Skeletal muscle tissue (tissue), 4 donors: Measurements from ENCODE around the gene FBLN1. TPM values are rescaled to one million over a fixed set of nuclear protein-coding genes. Genes with fewer than 3 reads are reported as not detected.

Experiments
- H3K27ac ChIP-seq: one replicate; pipeline ENCODE4 v1.7.0; 2013; ENCODE audit warnings: mild to moderate bottlenecking, low read depth, low read length, inconsistent platforms
- H3K27me3 ChIP-seq, 3 donors: one replicate each; pipeline ENCODE4 v1.7.0; 2013; ENCODE audit warnings: low read length in 3 of 3; ENCODE audit not compliant: control insufficient read depth in 3 of 3, insufficient read depth in 3 of 3
- H3K36me3 ChIP-seq, 3 donors: one replicate each; pipeline ENCODE4 v1.7.0; 2013; ENCODE audit warnings: low read length in 3 of 3; ENCODE audit not compliant: control insufficient read depth in 3 of 3, insufficient read depth in 3 of 3
- H3K4me1 ChIP-seq, 3 donors: one replicate each; pipeline ENCODE4 v1.7.0; 2013; ENCODE audit warnings: low read length in 3 of 3, mild to moderate bottlenecking in 3 of 3; ENCODE audit not compliant: control insufficient read depth in 3 of 3, insufficient read depth in 3 of 3
- H3K4me3 ChIP-seq, 3 donors: one replicate each; pipeline ENCODE4 v1.7.0; 2013; ENCODE audit warnings: low read length in 3 of 3
- H3K9ac ChIP-seq, 3 donors: one replicate each; pipeline ENCODE4 v1.7.0; 2013; ENCODE audit warnings: low read length in 3 of 3, mild to moderate bottlenecking in 3 of 3, moderate library complexity in 2 of 3, low read depth in 1 of 3
- H3K9me3 ChIP-seq, 3 donors: one replicate each; pipeline ENCODE4 v1.7.0; 2013; ENCODE audit warnings: low read length in 3 of 3; ENCODE audit not compliant: control insufficient read depth in 3 of 3
- total RNA-seq: library from RNA; depleted of rRNA; stranded (reverse); fragments of >200 nt; gene quantifications from one replicate; pipeline ENCODE4 v1.2.3, GENCODE V29; 2014
- donor health status: Osteomylitis.

Gene FBLN1
- total RNA-seq, 1 donor from 2014 or later = 105 TPM

DNA sequence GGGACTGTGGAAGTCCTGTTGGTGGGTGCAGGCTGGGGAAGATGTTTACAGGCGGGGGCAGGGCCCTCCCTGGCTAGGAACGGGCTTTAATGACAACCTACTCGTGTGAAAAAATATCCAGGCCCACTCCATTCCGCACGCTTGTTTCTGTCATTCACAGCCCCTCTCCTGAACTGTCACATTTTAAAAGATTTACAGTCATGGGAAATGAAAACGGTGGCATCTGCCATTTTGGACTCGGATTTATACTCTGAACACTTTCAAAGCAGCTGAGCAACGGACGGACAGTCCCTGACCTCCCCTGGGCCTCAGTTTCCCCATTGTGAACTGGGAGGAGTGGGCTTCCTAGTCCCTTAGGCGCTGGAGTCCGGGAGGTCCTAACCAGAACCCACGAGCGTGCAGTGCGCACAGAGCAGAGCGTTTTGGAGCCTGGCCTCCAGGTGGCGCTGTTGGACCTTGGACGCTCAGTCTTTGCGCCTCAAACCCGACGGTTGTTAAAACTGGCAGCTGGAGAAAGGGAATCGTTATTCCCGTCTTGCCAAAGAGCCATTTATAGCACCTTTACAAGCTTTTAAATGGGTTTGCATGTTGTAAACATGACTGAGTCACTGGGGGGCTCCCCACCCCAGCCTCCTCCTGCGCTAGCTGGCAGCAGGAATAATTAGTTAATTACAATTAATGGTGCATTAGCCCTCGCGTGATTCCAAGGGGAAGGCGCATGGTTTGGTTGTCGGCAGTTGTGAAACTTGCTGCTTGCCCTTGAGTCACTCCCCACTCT is 75.3 kb downstream of the FBLN1 start:
- Histone ChIP-seq H3K9me3 (no peaks in the 10 kb centered on the region), H3K27ac (no peak overlapping the region), H3K4me1 (peaks cover 0 to 2% (median 2%) of the 10 kb centered on the region in 3 donors), H3K9ac (peak overlapping the region in 1 of 3 donors; percentile 3), H3K4me3 (no peak overlapping the region), H3K27me3 (peaks cover 0 to 17% (median 13%) of the 10 kb centered on the region in 3 donors), H3K36me3 (peaks cover 0 to 2% (median 0%) of the 10 kb centered on the region in 3 donors)

DNA sequence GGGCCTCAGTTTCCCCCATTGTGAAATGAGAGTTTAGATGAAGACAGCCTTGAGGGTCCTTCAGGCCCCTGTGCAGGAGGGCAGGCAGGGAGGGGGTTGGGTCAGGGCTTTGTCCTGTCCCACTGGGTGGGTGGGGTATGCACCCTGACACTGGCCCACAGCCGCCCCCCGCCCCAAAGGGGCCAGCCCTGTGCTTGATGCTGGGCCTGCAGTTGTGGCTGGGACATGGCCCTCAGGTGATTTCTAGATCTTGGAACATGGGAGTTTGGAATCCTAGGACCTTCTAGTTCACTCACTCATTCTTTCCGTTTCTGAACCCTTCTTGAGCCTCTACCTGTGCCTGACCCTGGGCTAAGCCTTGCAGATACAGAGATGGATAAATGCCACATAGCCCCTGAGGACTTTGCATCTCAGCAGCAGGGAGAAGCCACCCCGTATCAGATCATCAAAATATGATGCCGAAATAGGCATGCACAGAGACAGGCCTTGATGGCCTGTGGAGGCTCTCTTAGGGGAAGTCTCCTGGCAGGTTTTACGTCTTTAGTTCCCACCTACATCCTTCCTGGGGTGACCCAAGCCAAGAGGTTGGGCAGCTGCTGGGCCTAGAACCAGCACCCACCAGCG is 76.0 kb downstream of the FBLN1 start:
- H3K27me3 ChIP-seq = peaks cover 0 to 17% (median 13%) of the 10 kb centered on the region in 3 donors
- peaks cover 0 to 2% (median 0%) of the 10 kb centered on the region in 3 donors for H3K36me3 ChIP-seq
- no peaks in the 10 kb centered on the region for H3K9me3 ChIP-seq
- no peak overlapping the region for H3K27ac ChIP-seq
- no peak overlapping the region for H3K4me3 ChIP-seq
- H3K9ac ChIP-seq = no peak overlapping the region
- H3K4me1 ChIP-seq = peaks cover 0 to 2% (median 2%) of the 10 kb centered on the region in 3 donors

DNA sequence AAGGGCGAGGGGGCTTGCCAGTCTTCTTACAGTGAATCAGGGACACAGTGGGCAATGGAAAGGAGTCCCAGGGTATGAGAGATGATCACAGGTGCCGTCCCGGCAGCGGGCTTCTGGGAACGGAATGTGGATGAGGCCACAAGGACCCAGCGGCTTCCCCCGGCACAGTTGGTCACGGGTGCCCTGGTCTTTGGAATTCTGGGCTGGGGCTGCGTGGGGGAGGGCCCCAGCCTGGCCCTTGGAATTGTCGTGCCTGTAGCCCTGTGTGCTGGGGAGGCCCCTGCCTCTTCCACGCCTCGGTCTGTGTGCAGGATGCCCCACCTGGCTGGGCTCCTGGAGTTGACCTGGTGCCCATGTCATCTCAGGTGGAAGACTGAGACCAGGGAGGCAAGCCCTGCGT is 76.6 kb downstream of the FBLN1 start:
- Histone ChIP-seq H3K4me1 (peaks cover 0 to 2% (median 2%) of the 10 kb centered on the region in 3 donors), H3K27me3 (peaks cover 0 to 17% (median 13%) of the 10 kb centered on the region in 3 donors), H3K4me3 (no peak overlapping the region), H3K9ac (no peak overlapping the region), H3K36me3 (peaks cover 0 to 2% (median 0%) of the 10 kb centered on the region in 3 donors), H3K9me3 (no peaks in the 10 kb centered on the region), H3K27ac (no peak overlapping the region)

DNA sequence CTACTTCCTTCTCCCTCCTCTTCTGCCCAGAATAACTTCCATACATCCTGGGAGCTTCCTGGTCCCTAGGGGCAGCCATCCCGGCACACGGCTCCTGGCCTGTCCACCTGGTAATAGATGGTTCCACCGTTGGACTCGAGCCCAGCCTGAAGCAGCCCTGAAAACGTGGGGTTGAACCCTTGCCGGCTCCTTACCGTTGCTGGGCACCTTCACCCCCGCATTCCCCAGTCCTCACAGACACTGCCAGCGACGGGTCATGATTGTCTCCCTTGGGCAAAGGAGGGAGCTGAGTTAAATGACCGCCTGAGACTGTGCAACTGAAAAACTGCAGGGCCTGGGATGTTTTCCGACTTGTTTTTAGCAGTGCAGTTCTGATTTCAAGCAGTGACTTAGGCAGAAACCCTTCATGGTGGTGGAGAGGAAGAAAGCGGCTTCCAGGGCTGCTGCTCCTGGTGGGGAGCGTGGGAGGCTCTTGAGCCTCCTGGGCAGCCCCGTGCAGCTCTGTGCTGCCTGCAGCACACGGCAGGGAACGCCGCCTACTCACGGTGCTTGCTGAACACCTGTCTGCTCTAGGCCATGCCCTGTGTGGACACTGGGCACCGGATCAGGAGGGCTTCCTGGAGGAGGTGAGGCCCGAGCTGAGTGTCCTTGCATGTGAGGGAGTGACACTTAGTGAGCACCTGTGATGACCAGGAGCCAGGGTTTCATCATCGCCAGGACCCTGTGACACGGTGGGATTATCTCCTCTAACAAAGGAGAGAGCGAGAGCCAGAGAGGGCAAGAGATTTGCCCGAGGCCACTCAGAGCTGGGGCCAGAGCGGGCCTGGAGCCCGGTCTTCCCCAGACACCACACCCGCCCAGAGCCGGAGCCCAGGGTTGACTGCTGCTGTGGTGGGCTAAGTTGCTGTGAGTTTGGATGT is 77.4 kb downstream of the FBLN1 start:
- Histone ChIP-seq H3K27me3 (peaks cover 0 to 17% (median 13%) of the 10 kb centered on the region in 3 donors), H3K27ac (no peak overlapping the region)

DNA sequence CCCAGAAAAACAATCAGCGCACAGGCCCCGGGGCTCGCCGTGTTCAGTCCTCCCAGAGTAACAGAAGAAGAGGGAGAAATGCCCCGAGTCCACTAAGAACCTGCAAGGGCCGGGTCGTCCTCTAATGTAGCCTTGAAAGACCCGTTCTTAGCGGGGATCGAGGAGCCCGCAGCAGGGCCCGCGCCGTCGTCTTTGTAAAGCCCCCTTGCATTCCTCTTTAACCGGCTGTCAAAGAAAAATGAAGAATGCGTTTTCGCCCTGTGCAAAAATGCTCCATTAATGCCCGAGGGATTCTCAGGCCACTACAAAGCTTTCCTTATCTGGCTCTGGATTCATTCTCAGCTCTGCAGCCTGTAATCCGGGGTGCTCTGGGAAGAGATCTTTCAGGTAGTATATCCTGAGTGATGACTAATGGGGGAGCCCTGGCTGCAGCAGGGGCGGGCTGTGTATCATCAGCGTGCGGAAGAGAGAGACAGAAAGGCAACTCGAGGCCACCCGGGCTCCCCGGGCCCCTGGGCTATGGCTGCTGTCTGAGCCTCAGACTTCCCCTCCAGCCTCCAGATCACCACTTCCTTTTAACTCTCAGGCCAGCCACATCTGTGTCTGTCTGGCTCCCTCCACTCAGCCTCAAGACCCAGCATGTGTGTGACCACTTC is 78.2 kb downstream of the FBLN1 start:
- H3K9me3 ChIP-seq = no peaks in the 10 kb centered on the region
- peaks cover 0 to 19% (median 16%) of the 10 kb centered on the region in 3 donors for H3K27me3 ChIP-seq
- H3K36me3 ChIP-seq = peaks cover 0 to 2% (median 0%) of the 10 kb centered on the region in 3 donors
- no peak overlapping the region for H3K4me3 ChIP-seq
- no peak overlapping the region for H3K27ac ChIP-seq
- H3K4me1 ChIP-seq = peaks cover 0 to 2% (median 2%) of the 10 kb centered on the region in 3 donors
- H3K9ac ChIP-seq = no peak overlapping the region

More for the DNA sequence above, 77.4 kb downstream of the FBLN1 start:
- Histone ChIP-seq H3K9me3 (no peaks in the 10 kb centered on the region), H3K36me3 (peaks cover 0 to 2% (median 0%) of the 10 kb centered on the region in 3 donors), H3K9ac (no peak overlapping the region), H3K4me1 (peaks cover 0 to 2% (median 2%) of the 10 kb centered on the region in 3 donors), H3K4me3 (no peak overlapping the region)

DNA sequence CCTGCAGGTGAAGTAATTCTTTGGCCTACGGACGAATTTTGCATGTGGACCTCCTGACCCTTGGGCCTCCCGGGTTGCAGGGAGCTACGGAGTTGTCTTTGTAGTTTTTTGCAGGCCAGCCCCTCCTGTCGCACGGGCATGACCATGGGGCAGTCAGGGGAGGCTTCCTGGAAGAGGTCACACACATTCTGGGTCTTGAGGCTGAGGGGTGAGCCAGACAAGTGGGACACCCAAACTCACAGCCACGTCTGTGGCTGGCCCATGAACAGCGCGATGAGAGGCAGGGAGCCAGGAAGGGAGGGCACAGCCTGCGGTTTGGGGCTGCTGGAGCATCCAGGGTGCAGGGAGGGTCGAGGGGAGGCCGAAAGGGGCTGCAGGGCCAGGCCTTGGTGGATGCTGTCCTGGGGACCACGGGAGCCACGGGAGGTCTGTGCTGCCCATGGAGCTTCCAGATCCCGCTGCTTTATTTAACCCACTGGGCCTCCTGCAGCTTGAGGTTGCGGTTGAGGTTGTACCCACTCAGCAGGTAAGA is 78.9 kb downstream of the FBLN1 start:
- Histone ChIP-seq H3K9me3 (no peaks in the 10 kb centered on the region), H3K27me3 (peaks cover 3 to 23% (median 20%) of the 10 kb centered on the region in 3 donors), H3K4me1 (peaks cover 0 to 2% (median 2%) of the 10 kb centered on the region in 3 donors), H3K9ac (no peak overlapping the region), H3K36me3 (peaks cover 0 to 2% (median 0%) of the 10 kb centered on the region in 3 donors), H3K27ac (no peak overlapping the region), H3K4me3 (no peak overlapping the region)

DNA sequence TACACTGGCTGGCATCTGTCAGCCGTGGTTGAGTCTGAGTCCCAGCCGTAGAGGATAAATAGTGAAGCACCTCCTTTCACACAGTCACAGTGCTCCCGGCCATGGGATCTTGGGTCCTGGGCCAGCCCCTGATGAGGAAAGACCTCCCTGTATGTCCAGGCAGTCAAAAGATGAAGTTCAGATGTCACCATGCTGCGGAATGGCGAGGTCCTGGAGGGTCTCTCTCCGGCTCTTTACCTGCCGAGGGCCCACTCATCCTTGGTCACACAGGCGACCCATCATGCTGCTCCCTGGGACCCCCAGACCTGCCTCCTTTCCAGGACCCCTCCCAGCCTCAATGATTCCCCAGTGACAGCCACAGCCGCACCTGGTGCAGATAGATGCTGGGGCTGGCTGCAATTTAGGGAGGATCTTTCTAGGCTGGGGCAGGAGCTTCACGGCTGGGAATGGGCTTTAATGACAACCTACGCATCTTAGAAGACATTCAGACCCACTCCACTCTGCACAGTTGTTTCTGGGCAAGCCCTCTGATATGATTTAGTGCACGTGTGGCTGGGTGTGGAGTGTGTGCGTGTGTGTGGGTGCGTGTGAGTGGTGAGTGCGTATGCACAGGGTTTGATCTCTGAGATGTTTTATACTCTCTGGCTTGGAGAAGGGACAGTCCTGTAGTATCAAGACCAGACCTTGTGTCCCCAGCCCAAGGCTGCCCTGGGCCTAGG is 79.7 kb downstream of the FBLN1 start:
- Histone ChIP-seq H3K9ac (no peak overlapping the region), H3K27me3 (peaks cover 6 to 16% (median 15%) of the 10 kb centered on the region in 3 donors), H3K9me3 (no peaks in the 10 kb centered on the region), H3K36me3 (peaks cover 0 to 2% (median 0%) of the 10 kb centered on the region in 3 donors), H3K4me3 (no peak overlapping the region), H3K27ac (no peak overlapping the region), H3K4me1 (peaks cover 0 to 2% (median 2%) of the 10 kb centered on the region in 3 donors)

DNA sequence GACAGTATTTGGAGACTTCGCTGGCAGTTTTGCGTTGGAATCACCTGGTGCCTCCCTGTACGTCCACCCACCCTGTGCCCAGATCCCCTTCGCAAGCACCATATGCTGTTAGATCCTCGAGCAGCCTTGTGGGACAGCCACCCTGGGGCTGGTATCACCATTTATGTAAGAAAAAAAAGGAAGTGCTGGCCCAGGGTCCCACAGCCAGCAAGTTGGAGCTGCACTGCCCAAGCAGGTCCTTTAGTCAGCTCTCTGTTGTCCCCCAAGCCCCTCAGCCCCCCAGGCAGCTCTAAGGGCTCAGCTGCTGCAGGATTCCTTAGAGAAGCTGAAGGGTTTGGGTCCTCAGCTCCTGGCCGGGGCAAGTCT is 80.3 kb downstream of the FBLN1 start:
- Histone ChIP-seq H3K9ac (no peak overlapping the region), H3K27ac (no peak overlapping the region), H3K27me3 (peaks cover 11 to 17% (median 11%) of the 10 kb centered on the region in 3 donors), H3K9me3 (no peaks in the 10 kb centered on the region), H3K4me1 (peaks cover 0 to under 1% (median under 1%) of the 10 kb centered on the region in 3 donors), H3K36me3 (peaks cover 0 to 2% (median 0%) of the 10 kb centered on the region in 3 donors), H3K4me3 (no peak overlapping the region)
